A673 (cell line): Measurements from ENCODE around the gene SART3. TPM values are rescaled to one million over a fixed set of nuclear protein-coding genes. Genes with fewer than 3 reads are reported as not detected.

Source experiments
- BruUV-seq: library from RNA; stranded (reverse); fragments of 400-500 nt; replicated peaks from 2 replicates; lab custom pipeline; 2021; lab: Mats Ljungman, UMichigan
- CTCF ChIA-PET: fragments of 300-600 bp; sonication (Branson Sonifier 250); formaldehyde crosslinking; loops from one replicate; lab custom pipeline; 2022; ENCODE audit warnings: antibody characterized with exemption; lab: Charles Lee
- POLR2A ChIA-PET: fragments of 300-600 bp; sonication (Branson Sonifier 250); formaldehyde crosslinking; loops from one replicate; lab custom pipeline; 2022; ENCODE audit warnings: antibody characterized with exemption; ENCODE audit not compliant: low non-redundant PET; lab: Charles Lee
- DNase-seq: peaks from one replicate; pipeline ENCODE4 v3.0.0-alpha.2; 2015; ENCODE audit warnings: low spot score
- H3K27ac ChIP-seq: fragments of 200-600 bp; sonication (generic); 2 replicates; pipeline ENCODE4 v1.5.1; 2016; ENCODE audit warnings: mixed run types, low read depth, mild to moderate bottlenecking, mixed read lengths, antibody characterized with exemption, low read length; ENCODE audit not compliant: poor library complexity, severe bottlenecking
- H3K27me3 ChIP-seq: fragments of 200-600 bp; sonication (generic); replicated peaks from 2 replicates; pipeline ENCODE4 v1.6.1; 2017; ENCODE audit warnings: mixed run types, low read depth, mild to moderate bottlenecking, mixed read lengths, antibody characterized with exemption, low read length; ENCODE audit not compliant: insufficient read depth, poor library complexity
- H3K36me3 ChIP-seq: fragments of 200-600 bp; sonication (generic); 2 replicates; pipeline ENCODE4 v1.6.1; 2016; ENCODE audit warnings: mixed run types, mild to moderate bottlenecking, mixed read lengths, antibody characterized with exemption, low read length; ENCODE audit not compliant: insufficient read depth, poor library complexity, severe bottlenecking
- H3K4me1 ChIP-seq: fragments of 200-600 bp; sonication (generic); 2 replicates; pipeline ENCODE4 v1.6.1; 2017; ENCODE audit warnings: mixed run types, mild to moderate bottlenecking, mixed read lengths, antibody characterized with exemption, low read length; ENCODE audit not compliant: insufficient read depth, poor library complexity, severe bottlenecking
- H3K4me3 ChIP-seq: fragments of 200-600 bp; sonication (generic); 2 replicates; pipeline ENCODE4 v1.5.1; 2016; ENCODE audit warnings: low read depth, mixed run types, mild to moderate bottlenecking, mixed read lengths, low read length; ENCODE audit not compliant: poor library complexity, severe bottlenecking
- H3K9me3 ChIP-seq: fragments of 200-600 bp; sonication (generic); 2 replicates; pipeline ENCODE4 v1.6.1; 2016; ENCODE audit warnings: mixed run types, low read depth, mild to moderate bottlenecking, mixed read lengths, antibody characterized with exemption, low read length; ENCODE audit not compliant: poor library complexity, severe bottlenecking
- CTCF ChIP-seq: fragments of 300-800, 200-600 bp; sonication (generic); conservative IDR thresholded peaks from 2 replicates; pipeline ENCODE4 v1.5.1; 2017; ENCODE audit warnings: low read depth, mild to moderate bottlenecking, antibody characterized with exemption, low read length, moderate library complexity, mixed read lengths
- EZH2 ChIP-seq: fragments of 200-600 bp; sonication (generic); IDR thresholded peaks from 2 replicates; pipeline ENCODE4 v1.6.1; 2017; ENCODE audit warnings: borderline replicate concordance, low read depth, mild to moderate bottlenecking, mixed read lengths, antibody characterized with exemption, low read length; ENCODE audit not compliant: poor library complexity, severe bottlenecking
- intact Hi-C: fragments of 100-400 bp; cut with micrococcal nuclease; formaldehyde crosslinking; loops from one replicate; pipeline ENCODE4 v1.10.0; 2022; ENCODE audit not compliant: unreplicated experiment
- total RNA-seq: library from RNA; stranded (reverse); gene quantifications from 2 replicates; pipeline ENCODE4 v1.2.3, GENCODE V29; 2021

Gene SART3
- total RNA-seq, 1 experiment from 2014 or later: 99.3 TPM

GRCh38 chr12:108586306-108586705 is 25.3 kb upstream of the SART3 start:
- intact Hi-C loops: no loop called here
- peaks cover 11% of the 10 kb centered on the region for H3K4me1 ChIP-seq
- H3K27me3 ChIP-seq: no peaks in the 10 kb centered on the region
- no TSS peak for BruUV-seq
- no peak overlapping the region for H3K27ac ChIP-seq
- no peak overlapping the region for H3K4me3 ChIP-seq
- no peaks in the 10 kb centered on the region for H3K36me3 ChIP-seq
- ChIA-PET CTCF (no interaction called here), POLR2A (no interaction called here)
- no peak for DNase-seq
- TF ChIP-seq CTCF (no peak), EZH2 (no peak)
- no peaks in the 10 kb centered on the region for H3K9me3 ChIP-seq

- H3K9me3 ChIP-seq: no peaks in the 10 kb centered on the region
- no peak for DNase-seq
- intact Hi-C loops: no loop called here
- no peaks in the 10 kb centered on the region for H3K27me3 ChIP-seq
- no peak for TF ChIP-seq EZH2
- no peak for TF ChIP-seq CTCF
- H3K4me1 ChIP-seq: peaks cover 11% of the 10 kb centered on the region
- no peak overlapping the region for H3K4me3 ChIP-seq
- POLR2A ChIA-PET: no interaction called here
- CTCF ChIA-PET: no interaction called here
- no peak overlapping the region for H3K27ac ChIP-seq
- BruUV-seq: no TSS peak
- H3K36me3 ChIP-seq: no peaks in the 10 kb centered on the region
Observed at GRCh38 chr12:108585864-108586263, 24.9 kb upstream of the SART3 start.

- H3K27ac ChIP-seq: no peak overlapping the region
- H3K9me3 ChIP-seq: no peaks in the 10 kb centered on the region
- TF ChIP-seq CTCF (no peak), EZH2 (no peak)
- H3K36me3 ChIP-seq: no peaks in the 10 kb centered on the region
- peaks cover 8% of the 10 kb centered on the region for H3K4me1 ChIP-seq
- CTCF ChIA-PET: no interaction called here
- POLR2A ChIA-PET: no interaction called here
- no peaks in the 10 kb centered on the region for H3K27me3 ChIP-seq
- H3K4me3 ChIP-seq: no peak overlapping the region
- intact Hi-C loops: no loop called here
- BruUV-seq: no TSS peak
- no peak for DNase-seq
Observed at GRCh38 chr12:108584456-108585065, 23.6 kb upstream of the SART3 start.
